ENCODE data around the gene CCR3.

GRCh38 chr3:46281551-46281950, 39.3 kb downstream of the CCR3 start:
- TF ChIP-seq, protein P1, sequence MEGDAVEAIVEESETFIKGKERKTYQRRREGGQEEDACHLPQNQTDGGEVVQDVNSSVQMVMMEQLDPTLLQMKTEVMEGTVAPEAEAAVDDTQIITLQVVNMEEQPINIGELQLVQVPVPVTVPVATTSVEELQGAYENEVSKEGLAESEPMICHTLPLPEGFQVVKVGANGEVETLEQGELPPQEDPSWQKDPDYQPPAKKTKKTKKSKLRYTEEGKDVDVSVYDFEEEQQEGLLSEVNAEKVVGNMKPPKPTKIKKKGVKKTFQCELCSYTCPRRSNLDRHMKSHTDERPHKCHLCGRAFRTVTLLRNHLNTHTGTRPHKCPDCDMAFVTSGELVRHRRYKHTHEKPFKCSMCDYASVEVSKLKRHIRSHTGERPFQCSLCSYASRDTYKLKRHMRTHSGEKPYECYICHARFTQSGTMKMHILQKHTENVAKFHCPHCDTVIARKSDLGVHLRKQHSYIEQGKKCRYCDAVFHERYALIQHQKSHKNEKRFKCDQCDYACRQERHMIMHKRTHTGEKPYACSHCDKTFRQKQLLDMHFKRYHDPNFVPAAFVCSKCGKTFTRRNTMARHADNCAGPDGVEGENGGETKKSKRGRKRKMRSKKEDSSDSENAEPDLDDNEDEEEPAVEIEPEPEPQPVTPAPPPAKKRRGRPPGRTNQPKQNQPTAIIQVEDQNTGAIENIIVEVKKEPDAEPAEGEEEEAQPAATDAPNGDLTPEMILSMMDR (conservative IDR thresholded peaks at IDR 0.05), result no peak
- no peak for TF ChIP-seq ZFX (IDR thresholded peaks at IDR 0.05)
